HG03045 (cell line): ENCODE results near the gene ZNF488.
"Not testable (repeated sequence)": the region's sequence is repeated elsewhere in the genome, so short reads cannot be mapped to it uniquely, and the experiment has no call there.

Source experiments
- ATAC-seq: cut with Tn5 transposase; IDR thresholded peaks from one replicate; pipeline ENCODE4 v1.9.1; 2021; ENCODE audit warnings: mild to moderate bottlenecking, moderate library complexity; ENCODE audit not compliant: unreplicated experiment

ZNF488 gene

DNA sequence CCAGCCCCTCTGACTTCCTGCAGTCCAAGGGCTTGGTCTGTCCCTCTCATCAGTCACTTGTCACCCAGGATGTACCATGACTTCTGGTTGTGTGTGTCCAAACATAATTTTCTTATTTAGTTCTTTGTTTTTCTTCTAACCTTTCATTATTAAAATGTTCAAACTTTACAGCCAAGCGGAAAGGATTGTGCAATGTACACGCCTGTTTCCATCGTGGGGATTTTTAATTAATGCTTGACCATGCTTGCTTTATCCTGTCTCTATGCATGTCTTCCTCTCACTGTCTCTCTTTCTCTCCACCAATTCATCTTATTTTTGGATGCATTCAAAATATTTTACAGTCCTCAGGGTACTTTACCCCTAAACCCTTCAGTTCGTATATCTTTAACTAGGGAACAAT, 26.2 kb upstream of the ZNF488 start:
- ATAC-seq = no peak

DNA sequence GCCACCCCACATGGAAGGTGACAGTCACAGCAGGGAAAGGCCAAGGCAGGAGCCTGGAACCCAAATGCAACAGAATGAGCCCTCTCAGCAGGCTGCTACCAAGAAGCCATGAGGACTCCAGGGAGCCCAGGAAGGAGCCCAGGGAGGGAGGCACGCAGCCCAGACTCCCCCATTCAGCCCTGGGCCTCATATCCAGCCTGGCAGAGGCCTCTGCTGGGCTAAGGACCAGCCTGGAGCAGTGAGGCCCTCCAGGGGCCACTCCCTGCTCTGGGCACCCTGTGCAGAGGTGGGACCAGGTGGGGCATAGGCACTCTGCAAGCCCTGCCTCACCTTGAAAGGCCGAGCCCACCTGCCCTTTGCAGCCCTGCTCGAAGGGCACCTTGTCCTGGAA, 25.8 kb upstream of the ZNF488 start:
- no peak for ATAC-seq

DNA sequence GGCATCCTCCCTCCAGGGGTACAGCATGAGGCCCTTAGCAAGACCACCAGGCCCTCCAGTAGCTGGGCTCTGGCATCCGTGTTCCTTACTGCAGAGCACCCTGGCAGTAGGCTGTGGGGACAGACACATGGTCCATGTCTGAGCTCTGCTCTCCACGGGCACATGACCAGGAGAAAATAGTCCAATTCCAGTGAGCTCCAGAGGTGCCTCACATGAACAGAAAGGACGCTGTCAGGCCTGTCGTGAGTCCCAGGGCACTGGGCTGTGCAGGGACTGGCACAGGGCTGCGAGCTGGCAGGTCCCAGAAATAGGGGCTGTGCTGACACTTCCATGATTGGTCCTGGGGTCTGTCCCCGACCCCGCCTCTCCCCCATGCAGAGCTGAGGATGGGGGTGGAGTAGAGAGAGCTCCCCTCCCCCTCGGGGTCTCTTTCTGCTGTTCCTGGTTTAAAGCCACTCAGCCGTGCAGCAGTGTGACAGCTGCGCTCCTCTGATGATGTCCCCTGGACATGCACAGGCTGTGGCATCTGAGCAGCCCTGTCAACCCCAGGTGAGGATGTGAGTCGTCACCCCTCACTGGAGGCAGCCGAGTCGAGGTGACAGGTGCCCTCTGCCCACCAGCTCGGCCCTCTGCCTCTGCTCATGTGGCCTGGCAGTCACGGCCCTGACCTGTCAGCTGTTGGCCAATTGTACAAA, 25.2 kb upstream of the ZNF488 start:
- ATAC-seq = no peak

DNA sequence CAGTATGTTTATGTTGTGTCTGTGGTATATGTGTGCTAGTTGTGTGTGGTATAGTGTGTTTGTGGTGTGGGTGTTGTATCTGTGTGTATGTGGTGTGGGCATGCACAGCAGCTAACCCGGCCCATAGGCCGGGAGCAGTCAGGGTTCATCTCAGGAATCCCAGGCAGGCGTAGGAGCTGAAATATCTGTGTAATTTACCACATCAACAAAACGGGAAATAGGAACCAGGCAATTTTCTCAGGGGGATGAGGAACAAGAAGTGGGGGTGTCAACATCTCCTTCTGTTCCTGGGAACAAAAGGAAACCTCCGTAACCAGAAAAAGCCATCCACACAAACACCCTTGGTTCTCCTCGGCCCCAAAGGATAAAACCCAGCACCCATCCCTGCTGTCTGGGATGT, 24.5 kb upstream of the ZNF488 start:
- ATAC-seq = no peak

DNA sequence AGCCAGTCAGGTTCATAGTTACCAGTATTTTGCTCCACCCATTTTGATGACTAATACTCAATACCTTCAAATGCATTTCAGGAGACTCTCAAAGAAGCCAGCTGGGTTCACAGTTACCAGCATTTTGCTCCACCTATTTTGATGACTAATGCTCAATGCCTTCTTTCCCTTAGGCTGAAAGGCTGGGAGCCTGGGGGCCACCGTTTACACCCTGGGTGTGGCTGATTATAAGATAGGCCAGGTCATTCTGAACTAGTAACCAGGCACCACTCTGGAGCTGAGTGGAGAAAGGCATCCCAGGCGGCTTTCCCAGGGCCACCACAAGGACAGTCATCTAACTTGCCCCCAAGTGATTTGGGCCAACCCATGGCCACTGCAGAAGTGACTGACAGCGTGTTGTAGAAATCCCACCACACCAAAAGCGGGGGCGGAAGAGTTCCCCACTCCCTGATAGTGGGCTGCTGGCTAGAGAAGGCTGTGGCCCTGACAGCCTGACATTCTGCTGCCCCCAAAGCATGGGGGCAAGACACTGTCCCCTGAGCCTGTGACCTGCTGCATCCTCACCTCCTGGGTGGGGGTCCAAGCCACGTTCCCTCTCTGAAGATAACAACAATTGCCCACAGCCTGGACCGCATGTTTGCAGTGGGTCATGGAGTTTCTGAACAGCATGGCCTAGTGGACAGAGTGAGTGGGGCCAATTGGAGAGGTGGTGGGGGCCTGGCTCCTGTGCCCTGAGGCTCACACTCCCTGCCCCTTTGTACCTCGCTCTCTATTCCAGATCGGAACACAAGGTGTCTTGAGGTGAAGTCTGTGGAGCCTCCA, 23.0 kb upstream of the ZNF488 start:
- ATAC-seq = no peak

DNA sequence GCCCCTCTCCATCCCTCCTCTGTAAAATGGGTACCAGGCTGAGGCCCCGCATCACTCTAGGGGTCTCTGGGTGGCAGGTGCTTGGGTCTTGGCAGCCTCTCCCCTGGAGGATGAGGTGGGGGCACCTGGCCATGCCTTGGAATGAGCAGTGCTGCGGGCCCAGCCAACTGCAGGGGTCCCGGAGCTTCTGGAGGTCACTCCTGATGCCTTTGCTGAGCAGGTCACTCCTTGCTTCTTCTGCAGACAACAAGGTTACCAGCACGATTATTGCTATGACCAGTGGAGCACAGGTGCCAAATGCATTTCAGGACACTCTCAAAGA, 22.4 kb upstream of the ZNF488 start:
- ATAC-seq = no peak

DNA sequence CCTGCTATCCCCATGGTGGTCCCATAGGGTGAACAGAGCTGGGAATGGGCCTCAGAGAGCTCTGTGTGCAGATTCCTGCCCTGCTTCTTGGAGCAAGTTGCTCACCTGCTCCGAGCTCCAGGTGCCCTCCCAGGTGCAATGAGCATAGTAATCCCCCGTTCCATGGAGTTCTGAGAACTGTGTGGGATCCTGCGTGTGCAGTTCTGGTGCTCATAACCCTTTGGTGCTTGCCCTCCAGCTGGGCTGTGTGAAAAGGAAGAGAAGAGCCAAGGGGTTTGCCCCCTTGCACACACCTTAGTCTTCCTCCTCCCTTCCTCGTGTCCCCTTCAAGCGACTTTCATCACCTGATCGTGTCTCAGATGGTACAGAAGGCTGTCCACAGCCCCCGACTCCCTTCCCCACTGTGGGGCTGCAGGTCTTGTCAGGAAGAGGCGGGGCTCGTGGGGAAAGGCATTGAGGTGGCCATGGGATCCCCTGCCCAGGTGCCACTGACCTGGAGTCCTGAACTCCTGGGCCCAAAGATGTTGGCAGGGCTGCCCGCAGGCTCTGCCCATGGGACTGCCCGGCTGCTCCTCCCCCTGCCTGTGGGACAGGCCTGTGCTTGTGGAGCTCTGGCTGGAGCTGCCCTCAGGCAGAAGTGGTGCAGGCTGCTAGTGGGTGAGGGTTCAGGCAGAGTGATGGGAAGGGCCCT, 21.9 kb upstream of the ZNF488 start:
- ATAC-seq = no peak

DNA sequence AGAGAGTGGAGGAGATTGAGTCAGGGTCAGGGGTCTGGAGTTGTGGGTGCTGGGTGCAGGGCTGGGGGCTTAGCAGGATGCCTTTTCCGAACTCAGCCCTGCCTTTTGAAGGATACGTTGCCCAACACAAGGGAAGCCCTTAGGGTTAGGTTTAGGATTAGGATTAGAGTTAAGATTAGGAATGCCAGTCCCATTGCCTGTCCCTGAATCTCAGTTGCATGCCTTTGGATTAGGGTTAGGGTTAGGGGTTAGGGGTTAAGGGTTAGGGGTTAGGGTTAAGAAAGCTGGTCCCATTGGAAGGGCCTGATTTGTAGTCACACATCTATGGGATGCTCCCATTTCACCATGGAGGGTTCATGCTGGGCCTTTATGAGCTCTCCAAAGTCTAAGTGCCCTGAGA, 20.8 kb upstream of the ZNF488 start:
- no peak for ATAC-seq

DNA sequence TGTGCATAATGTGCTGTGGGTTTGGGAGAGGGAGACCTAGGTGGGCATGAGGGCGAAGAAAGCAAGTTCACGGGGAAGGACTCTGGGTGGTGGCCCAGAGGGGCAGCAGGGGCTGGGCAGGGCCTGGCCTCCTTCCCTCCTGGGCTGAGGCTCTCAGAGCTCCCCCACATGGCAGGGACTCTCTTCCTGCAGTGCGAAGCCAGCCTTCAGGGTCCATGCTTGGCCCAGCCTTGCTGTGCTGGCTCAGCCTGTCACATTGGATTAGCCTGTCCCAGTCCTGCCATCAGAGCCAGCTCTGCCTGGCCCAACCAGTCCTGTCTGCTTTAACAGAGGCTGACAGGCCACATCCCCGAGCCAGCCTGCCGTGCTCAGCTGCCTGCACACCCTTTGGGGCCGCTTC, 20.4 kb upstream of the ZNF488 start:
- no peak for ATAC-seq

DNA sequence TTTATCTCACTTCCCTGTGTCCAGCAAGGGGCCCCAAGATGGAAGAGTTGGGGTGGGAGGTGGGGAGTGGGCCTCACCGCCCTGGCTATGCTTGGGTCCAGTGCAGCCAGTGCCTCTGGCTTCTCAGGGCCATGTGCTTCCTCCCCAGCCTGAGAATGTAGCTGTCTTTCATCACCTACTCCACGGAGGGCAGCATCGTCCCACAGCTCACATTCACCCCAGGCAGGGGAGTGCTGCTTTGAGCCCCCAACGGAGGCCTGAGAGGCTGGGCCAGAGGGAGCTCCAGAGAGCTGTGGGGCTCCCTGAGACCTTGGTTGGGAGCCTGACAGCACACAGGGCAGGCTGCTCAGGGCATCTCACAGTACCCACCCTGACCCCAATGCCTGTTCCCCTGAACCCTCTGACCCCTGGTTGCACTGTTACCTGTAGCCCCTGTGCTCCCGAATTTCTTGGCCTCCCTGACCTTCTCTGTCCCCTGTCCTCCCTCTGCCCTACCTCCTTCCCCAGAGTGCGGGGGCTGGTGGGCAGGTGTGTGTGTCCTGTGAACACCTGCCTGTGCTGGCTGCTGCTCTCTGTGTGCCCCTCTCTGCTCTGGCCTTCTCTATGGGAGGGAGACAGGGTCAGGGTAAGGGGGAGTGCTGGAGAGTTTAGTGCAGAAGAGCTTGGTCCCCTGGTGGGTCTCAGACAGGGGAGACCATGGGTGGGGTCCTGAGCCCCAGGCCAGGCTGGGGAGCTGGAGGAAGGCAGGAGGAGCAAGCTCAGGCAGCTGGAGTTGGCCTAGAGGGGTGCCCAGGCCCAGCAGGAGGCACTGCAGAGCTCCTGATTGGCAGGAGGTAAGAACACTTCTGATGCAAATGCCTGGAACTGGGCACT, 19.6 kb upstream of the ZNF488 start:
- ATAC-seq = no peak

DNA sequence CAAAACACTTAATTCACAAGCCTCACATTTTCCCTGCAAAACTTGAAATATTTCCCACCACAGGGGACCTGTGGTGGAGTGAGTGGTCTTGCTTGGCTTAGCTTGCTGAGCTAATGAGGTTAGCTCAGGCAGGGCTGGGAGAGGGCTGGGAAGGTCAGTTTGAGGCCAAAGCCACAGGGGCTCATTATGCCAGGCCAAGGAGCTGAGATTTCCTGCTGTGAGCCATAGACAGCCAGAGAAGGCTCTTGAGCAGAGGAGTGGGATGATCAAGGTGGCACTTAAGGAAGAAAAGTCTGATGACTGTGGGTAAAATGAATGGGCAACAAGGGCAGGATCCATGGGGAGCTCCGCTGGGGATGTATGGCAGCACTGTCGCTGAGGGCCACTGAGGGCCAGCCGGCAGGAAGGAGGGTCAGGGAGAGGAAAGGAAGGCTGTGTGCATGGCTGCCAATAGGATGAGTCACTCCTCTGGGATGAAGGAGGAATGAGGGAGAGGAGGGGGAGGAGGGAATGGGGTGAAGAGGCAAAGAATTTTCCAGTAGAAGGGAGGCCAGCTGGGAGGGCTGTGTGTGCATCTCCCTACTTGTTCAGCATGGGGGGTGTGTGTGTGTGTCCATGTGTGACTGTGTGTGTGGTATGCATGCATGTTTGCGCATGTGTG, 18.7 kb upstream of the ZNF488 start:
- no peak for ATAC-seq

DNA sequence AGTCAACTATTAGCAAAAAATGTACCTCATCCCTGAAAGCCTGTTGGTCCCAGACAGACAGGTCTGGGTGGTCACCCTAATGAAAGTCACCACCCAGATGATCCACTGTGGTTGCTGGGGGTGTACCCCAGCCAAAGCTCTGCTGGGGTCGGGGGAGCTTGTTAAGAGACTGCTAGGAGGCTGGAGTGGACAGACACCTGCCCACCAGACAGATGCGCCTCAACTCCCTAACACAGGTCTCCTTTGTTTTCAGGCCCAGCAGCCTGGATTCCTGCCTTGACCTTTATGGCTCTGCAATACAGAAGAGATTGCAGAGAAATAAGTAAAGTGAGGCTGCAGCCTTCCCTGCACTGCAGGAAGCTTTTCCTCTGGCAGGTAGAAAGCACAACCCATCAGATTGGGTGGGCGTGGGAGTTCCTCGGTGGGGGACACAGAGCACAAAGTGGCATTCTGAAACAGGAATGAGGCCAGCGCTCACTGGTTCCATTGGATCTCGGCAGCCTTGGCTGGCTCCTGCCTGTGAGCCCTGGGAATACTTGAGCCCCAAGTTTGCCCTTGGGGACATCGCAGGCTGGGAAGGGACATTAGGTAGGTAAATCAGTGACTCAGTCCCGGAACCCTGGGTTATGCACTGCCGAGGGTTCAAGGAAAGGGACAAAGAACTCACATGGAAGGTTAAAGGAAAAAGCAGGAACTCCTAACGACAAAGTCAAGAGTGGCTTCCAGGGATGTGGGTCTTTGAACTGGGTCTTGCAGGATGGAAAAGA, 18.0 kb upstream of the ZNF488 start:
- no peak for ATAC-seq

DNA sequence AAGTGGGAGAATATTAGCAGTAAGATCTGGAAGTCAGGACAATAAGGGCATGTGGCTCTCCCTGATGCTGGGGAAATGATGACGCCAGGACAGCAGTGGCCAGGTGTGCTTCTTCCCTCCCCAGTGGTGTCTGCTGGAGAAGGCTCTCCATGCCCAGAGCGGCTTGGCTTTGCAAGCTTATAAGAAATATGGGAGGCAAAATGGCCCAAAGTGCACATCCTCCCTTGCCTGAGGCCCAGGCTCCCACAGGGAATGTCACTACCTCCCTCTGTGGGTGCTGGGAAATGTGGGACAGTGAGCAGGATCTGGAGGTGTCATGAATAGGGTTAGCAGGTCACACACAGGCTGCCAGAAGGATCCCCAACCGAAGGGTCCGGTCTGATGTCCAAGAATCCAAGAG, 17.1 kb upstream of the ZNF488 start:
- no peak for ATAC-seq

DNA sequence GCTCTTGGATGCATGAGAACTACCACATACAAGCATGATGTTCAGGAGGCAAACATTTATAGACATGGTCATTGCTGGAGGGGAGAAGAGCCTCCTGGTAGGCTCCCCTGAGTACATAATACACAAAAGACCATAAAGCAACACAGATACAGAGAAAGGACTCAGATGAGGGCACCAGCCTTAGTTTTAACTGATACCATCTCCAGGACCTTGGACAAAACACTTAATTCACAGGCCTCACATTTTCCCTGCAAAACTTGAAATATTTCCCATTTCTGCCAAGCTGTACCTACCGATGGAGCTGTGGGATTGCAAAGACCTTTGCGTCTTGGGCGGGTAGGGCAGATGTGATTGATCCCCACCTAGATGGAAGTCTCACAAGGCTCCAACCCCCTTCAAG, 16.7 kb upstream of the ZNF488 start:
- no peak for ATAC-seq

DNA sequence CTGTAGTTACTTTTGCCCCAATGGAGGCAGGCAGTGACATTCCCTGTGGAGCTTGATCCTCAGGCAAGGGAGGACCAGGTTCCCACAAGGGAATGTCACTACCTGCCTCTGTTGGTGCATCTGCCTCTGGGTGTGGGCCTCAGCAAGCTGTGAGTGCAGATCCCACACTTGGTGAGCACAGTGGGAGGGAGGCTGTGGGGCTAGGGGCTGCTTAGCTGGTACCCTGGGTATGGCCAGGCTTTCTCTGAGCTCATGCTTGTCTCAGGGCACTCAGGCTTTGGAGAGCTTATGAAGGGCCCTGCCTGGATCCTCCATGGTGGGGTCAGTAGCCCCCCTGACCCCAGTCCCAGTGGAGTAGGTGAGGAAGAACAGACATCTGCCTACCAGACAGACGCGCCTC, 16.2 kb upstream of the ZNF488 start:
- ATAC-seq = no peak

DNA sequence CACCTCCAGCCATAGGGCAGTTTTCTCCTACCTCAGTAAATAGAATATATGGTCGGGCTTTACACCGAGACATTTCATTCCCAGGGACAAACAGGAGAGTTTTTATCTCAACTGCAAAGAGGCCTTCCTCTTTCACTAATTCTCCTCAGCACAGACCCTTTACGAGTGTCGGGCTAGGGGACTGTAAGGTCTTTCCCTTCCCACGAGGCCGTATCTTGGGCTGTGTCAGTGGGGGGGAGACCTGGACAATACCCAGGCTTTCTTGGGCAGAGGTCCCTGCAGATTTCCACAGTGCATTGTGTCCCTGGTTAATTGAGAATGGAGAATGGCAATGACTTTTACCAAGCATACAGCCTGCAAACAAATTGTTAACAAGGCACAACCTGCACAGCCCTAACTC, 13.2 kb upstream of the ZNF488 start:
- ATAC-seq = no peak

DNA sequence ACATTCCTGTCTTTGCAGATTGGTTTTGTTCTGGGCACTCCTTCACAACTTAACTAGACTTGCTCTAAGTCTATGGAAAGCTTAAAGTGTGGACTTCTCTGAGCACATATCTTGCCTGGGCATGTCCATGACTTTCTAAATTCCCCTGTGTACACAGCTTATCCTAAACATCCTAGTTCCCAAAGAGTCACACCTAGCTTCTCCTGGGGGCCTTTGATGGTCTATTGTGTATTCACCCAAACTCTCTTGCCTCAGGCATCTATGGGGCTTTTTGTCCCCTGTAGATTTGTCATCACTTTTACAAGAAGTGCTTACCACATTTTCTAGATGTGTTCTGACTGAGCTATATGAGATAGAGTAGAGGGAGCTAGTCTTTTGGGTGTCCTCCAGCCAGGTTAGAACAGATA, 12.2 kb upstream of the ZNF488 start:
- no peak for ATAC-seq

DNA sequence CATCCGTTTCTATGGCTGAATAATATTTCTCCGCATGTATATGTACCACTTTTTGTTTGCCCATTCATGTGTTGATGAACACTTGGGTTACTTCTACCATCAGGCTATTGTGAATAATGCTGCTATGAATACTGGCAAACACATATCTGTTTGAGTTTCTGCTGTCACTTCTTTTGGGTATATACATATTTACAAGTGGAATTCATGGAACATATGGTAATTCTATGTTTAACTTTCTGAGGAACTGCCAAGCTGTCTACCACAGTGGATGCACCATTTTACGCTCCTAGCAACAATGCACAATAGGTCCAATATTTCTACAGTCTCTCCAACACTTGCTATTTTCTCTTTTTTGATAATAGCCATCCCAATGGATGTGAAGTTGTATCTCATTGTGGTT, 5.5 kb upstream of the ZNF488 start:
- ATAC-seq = no peak

DNA sequence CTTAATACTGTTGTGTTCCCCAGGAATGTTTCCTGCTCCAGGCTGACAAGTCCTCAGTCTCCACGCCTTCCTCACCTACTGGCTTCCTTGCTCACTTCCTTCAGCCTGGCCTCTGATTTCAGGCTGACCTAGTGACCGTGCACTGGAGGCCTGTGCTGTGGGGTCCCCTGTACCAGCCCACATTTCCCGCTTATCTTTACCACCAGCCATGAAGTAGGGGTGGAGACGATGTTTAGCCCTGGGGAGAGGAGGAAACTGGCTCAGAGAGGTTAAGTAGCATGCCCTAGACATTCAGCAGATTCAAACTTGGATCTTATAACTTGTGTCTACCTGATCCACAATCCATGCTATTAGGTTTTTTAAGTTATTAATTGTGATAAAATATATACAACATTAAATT, 4.8 kb upstream of the ZNF488 start:
- no peak for ATAC-seq

DNA sequence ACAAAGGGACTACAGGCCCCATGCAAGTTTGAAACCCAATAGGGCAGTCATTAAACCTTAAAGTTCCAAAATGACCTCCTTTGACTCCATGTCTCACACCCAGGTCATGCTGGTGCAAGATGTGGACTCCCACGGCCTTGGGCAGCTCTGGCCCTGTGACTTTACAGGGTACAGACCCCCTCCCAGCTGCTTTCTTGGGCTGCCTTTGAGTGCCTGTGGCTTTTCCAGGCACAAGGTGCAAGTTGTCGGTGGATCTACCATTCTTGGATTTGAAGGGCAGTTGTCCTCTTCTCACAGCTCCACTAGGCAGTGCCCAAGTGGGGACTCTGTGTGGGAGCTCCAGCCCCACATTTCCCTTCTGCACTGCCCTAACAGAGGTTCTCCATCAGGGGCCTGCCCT, 2.0 kb upstream of the ZNF488 start:
- ATAC-seq = not testable (repeated sequence)
